Prostate gland (tissue), 2 donors: ENCODE results near the gene UQCRC2. TPM values are rescaled to one million over a fixed set of nuclear protein-coding genes. Genes with fewer than 3 reads are reported as not detected.

Source experiments
- DNase-seq: peaks from one replicate; pipeline ENCODE4 v3.0.0-alpha.2; 2019; ENCODE audit warnings: low spot score
- H3K27ac ChIP-seq, 2 donors: fragments of 200-600 bp; sonication (generic); 2 replicates each; pipeline ENCODE4 v1.5.1; 2017 to 2019
- H3K27me3 ChIP-seq: fragments of 200-600 bp; sonication (generic); replicated peaks from 2 replicates; pipeline ENCODE4 v1.5.1; 2019; ENCODE audit not compliant: insufficient read depth
- H3K36me3 ChIP-seq, 2 donors: fragments of 200-600 bp; sonication (generic); 1 replicate in 1 of 2; 2 replicates in 1 of 2; pipeline versions ENCODE4 v1.5.1 to v1.8.1; 2017 to 2019
- H3K4me1 ChIP-seq: fragments of 200-600 bp; sonication (generic); replicated peaks from 2 replicates; pipeline ENCODE4 v1.5.1; 2019
- H3K4me3 ChIP-seq, 2 donors: fragments of 200-600 bp; sonication (generic); 2 replicates each; pipeline ENCODE4 v1.5.1; 2017 to 2019
- H3K9me3 ChIP-seq: fragments of 200-600 bp; sonication (generic); 2 replicates; pipeline ENCODE4 v1.5.1; 2017
- POLR2A ChIP-seq: fragments of 450-650 bp; IDR thresholded peaks from one replicate; pipeline ENCODE4 v1.6.1; 2016; ENCODE audit warnings: antibody characterized with exemption, mild to moderate bottlenecking
- POLR2AphosphoS5 ChIP-seq: sonication (generic); formaldehyde crosslinking; IDR thresholded peaks from one replicate; pipeline ENCODE4 v1.6.1; 2017; ENCODE audit warnings: antibody characterized with exemption
- WGBS: methylation state at CpG from one replicate; pipeline ENCODE4 v1.1.5; 2018; 5-methylcytosine and 5-hydroxymethylcytosine counted together
- intact Hi-C: fragments of 100-400 bp; cut with DNase I; formaldehyde crosslinking; loops from one replicate; pipeline ENCODE4 v1.14.2; 2022
- total RNA-seq, 2 donors: library from RNA; depleted of rRNA; stranded (reverse); fragments of >200 nt; gene quantifications; one replicate each; pipeline ENCODE4 v1.1.0, GENCODE V29; 2016
- TF ChIP-seq, protein P1 (sequence below), 4 experiments: fragments of 200-600 bp in 2 of 4; fragments of 450-650 bp in 2 of 4; sonication (generic) in 2 of 4; IDR thresholded peaks; 1 replicate in 3 of 4; 2 replicates in 1 of 4; pipeline ENCODE4 v1.5.1; 2016 to 2019; ENCODE audit warnings: antibody characterized with exemption in 4 of 4, mild to moderate bottlenecking in 2 of 4, moderate library complexity in 2 of 4

The UQCRC2 gene
- total RNA-seq, 2 donors from 2014 or later, result 123 to 138 TPM

DNA sequence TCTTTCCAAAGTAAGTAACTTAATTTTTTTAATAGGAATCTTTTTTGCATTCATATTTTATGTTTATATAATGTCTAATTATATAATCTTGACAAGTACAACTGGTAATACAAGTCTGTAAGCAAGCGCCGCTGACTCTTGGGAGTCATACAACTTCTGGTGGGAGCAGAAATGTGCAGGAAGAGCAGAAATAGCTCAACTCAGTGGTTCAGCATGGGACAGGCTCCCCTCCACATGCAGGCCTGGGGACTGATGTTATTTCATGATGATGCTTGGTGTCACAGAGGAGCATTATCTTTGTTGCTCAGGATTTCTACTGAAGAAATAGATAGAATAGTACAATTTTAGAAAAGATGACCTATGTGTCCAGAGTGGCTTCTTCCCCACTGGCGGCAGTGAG, 10.7 kb downstream of the UQCRC2 start:
- Histone ChIP-seq H3K4me1 (no peaks in the 10 kb centered on the region), H3K9me3 (no peaks in the 10 kb centered on the region), H3K27me3 (no peaks in the 10 kb centered on the region), H3K4me3 (no peak overlapping the region), H3K36me3 (peaks cover 7 to 25% of the 10 kb centered on the region in 2 donors), H3K27ac (no peak overlapping the region)
- no peak for TF ChIP-seq POLR2A
- TF ChIP-seq POLR2AphosphoS5, result no peak
- TF ChIP-seq, protein P1, sequence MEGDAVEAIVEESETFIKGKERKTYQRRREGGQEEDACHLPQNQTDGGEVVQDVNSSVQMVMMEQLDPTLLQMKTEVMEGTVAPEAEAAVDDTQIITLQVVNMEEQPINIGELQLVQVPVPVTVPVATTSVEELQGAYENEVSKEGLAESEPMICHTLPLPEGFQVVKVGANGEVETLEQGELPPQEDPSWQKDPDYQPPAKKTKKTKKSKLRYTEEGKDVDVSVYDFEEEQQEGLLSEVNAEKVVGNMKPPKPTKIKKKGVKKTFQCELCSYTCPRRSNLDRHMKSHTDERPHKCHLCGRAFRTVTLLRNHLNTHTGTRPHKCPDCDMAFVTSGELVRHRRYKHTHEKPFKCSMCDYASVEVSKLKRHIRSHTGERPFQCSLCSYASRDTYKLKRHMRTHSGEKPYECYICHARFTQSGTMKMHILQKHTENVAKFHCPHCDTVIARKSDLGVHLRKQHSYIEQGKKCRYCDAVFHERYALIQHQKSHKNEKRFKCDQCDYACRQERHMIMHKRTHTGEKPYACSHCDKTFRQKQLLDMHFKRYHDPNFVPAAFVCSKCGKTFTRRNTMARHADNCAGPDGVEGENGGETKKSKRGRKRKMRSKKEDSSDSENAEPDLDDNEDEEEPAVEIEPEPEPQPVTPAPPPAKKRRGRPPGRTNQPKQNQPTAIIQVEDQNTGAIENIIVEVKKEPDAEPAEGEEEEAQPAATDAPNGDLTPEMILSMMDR (IDR thresholded peaks at IDR 0.05), result no peak
- no peak for DNase-seq
- intact Hi-C loops, result no loop called here
- WGBS, result 87% methylated on average over 3 of the region's 3 CpGs

DNA sequence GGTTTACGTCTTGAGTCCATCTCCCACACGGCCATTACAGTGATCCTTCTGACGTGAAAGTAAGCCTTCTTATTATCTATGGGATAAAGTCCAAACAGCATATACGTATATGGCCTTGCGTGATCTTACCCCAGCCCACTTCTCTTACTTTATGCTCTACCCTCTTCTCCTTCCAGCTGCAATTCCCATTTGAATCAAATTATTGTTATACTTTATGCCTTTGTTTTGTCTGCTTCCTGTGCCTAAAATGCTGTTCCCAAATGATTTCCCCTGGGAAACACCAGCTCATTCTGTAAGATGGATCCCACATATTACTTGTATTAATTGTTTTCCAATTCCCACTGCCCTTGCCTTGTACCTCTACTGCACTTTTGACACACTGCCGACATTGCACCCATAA, 11.2 kb downstream of the UQCRC2 start:
- WGBS, result 84% methylated on average over 6 of the region's 6 CpGs
- Histone ChIP-seq H3K4me3 (no peak overlapping the region), H3K27me3 (no peaks in the 10 kb centered on the region), H3K9me3 (no peaks in the 10 kb centered on the region), H3K36me3 (peaks cover 7 to 25% of the 10 kb centered on the region in 2 donors), H3K27ac (no peak overlapping the region), H3K4me1 (no peaks in the 10 kb centered on the region)
- TF ChIP-seq POLR2A (no peak), POLR2AphosphoS5 (no peak)
- TF ChIP-seq, protein P1 (IDR thresholded peaks at IDR 0.05), result no peak
- no peak for DNase-seq
- intact Hi-C loops, result no loop called here

DNA sequence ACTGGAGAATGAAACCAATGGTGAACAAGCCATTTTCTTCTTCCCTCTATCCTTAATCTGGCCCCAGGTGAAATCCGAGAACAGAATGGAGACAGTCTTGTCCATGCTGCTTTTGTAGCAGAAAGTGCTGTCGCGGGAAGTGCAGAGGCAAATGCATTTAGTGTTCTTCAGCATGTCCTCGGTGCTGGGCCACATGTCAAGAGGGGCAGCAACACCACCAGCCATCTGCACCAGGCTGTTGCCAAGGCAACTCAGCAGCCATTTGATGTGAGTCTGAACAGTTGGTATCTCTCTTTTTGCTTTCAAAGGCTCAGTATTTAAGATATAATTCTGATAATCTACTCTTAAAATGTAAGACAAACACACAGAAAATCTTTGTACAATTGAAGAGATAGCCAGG, 18.7 kb downstream of the UQCRC2 start:
- H3K27ac ChIP-seq, result no peak overlapping the region
- no peaks in the 10 kb centered on the region for H3K9me3 ChIP-seq
- no peak overlapping the region for H3K4me3 ChIP-seq
- peaks cover 0 to 22% of the 10 kb centered on the region in 2 donors for H3K36me3 ChIP-seq
- DNase-seq, result no peak
- WGBS, result 63% methylated on average over 4 of the region's 4 CpGs
- H3K27me3 ChIP-seq, result no peaks in the 10 kb centered on the region
- no peaks in the 10 kb centered on the region for H3K4me1 ChIP-seq
- intact Hi-C loops, result no loop called here
- TF ChIP-seq, protein P1 (IDR thresholded peaks at IDR 0.05), result no peak
- TF ChIP-seq POLR2A (no peak), POLR2AphosphoS5 (no peak)

DNA sequence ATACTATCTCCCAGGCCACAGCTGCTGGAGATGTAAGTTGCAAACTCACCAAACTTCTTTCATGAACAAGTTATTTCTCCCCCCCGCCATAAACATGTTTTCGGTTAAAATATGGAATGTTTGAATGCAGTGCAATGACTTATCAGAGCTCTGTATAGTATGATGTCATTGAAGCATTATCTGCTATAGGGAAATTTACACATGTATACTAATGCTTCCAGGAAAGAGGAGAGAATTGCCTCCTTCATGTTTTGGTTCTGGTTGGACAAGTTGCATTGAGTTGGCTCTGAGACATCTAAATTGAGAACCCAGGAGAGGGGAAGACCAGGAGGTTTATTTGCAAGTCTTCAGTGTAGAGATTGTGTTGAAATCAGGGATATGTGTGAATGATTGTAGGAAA, 20.8 kb downstream of the UQCRC2 start:
- TF ChIP-seq, protein P1 (IDR thresholded peaks at IDR 0.05), result no peak
- no peak for TF ChIP-seq POLR2AphosphoS5
- TF ChIP-seq POLR2A, result no peak
- no peak overlapping the region for H3K4me3 ChIP-seq
- H3K27ac ChIP-seq, result no peak overlapping the region
- intact Hi-C loops, result no loop called here
- no peak for DNase-seq
- H3K27me3 ChIP-seq, result no peaks in the 10 kb centered on the region
- peaks cover 0 to 22% of the 10 kb centered on the region in 2 donors for H3K36me3 ChIP-seq
- 93% methylated on average over 2 of the region's 2 CpGs for WGBS
- H3K4me1 ChIP-seq, result no peaks in the 10 kb centered on the region
- no peaks in the 10 kb centered on the region for H3K9me3 ChIP-seq

DNA sequence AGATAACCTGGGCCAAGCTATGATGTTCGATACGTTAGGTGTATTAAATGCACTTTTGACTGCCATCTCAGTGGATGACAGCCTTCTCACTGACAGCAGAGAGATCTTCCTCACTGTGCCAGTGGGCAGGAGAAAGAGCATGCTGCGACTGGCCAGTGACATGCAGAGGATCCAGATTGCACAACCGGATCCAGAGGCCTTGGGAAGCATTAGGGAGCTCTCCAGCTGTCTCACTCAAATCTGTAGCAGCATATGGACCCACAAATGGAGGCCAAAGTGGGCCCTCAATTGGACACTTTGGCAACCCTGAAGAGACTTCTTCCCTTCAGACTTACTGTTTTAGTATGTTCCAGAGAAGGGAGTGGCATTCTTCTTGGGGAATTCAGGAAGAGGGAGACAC, 26.9 kb downstream of the UQCRC2 start:
- Histone ChIP-seq H3K4me1 (no peaks in the 10 kb centered on the region), H3K27me3 (no peaks in the 10 kb centered on the region), H3K4me3 (no peak overlapping the region), H3K27ac (no peak overlapping the region), H3K36me3 (peaks cover 11 to 28% of the 10 kb centered on the region in 2 donors), H3K9me3 (no peaks in the 10 kb centered on the region)
- TF ChIP-seq POLR2A, result no peak
- TF ChIP-seq, protein P1 (IDR thresholded peaks at IDR 0.05), result no peak
- no peak for TF ChIP-seq POLR2AphosphoS5
- no peak for DNase-seq
- intact Hi-C loops, result no loop called here
- 82% methylated on average over 4 of the region's 4 CpGs for whole genome bisulfite sequencing
